ENCODE results near the gene GNL3. TPM values are rescaled to one million over a fixed set of nuclear protein-coding genes. Genes with fewer than 3 reads are reported as not detected.

Gene GNL3
- total and polyA plus RNA-seq, 2 donors (not counting 3 experiments of a cell fraction or from before 2014, with no cell fraction given): 27.8 to 109 TPM

DNA sequence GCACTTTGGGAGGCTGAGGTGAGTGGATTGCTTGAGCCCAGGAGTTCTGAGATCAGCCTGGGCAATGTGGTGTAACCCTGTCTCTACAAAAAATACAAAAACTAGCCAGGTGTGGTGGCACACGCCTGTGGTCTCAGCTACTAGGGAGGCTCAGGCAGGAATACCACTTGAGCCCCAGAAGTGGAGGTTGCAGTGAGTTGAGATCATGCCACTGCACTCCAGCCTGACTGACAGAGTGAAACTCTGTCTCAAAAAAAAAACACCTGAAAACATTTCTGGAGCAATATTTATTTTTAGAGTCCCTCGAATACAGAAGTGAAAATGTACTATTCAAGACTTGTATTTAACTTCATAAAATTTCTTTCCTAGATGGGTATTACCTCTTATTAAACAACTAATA, 24.7 kb downstream of the GNL3 start:
- Histone ChIP-seq H3K4me2 (ENCODE audit: insufficient read depth, low read length) (no peak overlapping the region), H3K9me3 (replicated peaks; ENCODE audit: control insufficient read depth, insufficient read depth, low read length) (no peaks in the 10 kb centered on the region), H3K27me3 (ENCODE audit: control insufficient read depth in 2 of 2, insufficient read depth in 2 of 2, low read length in 2 of 2) (no peaks in the 10 kb centered on the region), H3K79me2 (ENCODE audit: control insufficient read depth, insufficient read depth, low read length) (peaks cover 19% of the 10 kb centered on the region), H3K9me1 (replicated peaks; ENCODE audit: control insufficient read depth, extremely low read depth, insufficient read depth, low read length) (no peaks in the 10 kb centered on the region), H3K9ac (replicated peaks; ENCODE audit: extremely low read depth, insufficient read depth, low read length) (no peak overlapping the region), H3K27ac (ENCODE audit: insufficient read depth, low read depth, low read length) (no peak overlapping the region), H3K36me3 (ENCODE audit: control insufficient read depth in 2 of 2, extremely low read depth in 1 of 2, insufficient read depth in 2 of 2, low read length in 2 of 2) (peaks cover 2 to 10% of the 10 kb centered on the region in 2 experiments), H2AFZ (ENCODE audit: low read depth, low read length) (no peak overlapping the region), H4K20me1 (replicated peaks; ENCODE audit: control insufficient read depth, extremely low read depth, insufficient read depth, low read length) (no peaks in the 10 kb centered on the region), H3K4me3 (replicated peaks in 1 of 3; ENCODE audit: insufficient read depth in 1 of 3, low read depth in 1 of 3, low read length in 3 of 3) (no peak overlapping the region), H3K4me1 (ENCODE audit: control insufficient read depth, extremely low read depth, insufficient read depth, low read length) (peaks cover 11% of the 10 kb centered on the region)
- POLR2A ChIA-PET: no interaction called here
- no peak for DNase-seq (ENCODE audit: low read depth, low spot score)
- intact Hi-C loops (cut with micrococcal nuclease) (no loop called here), dilution Hi-C loops (cut with MboI; ENCODE audit: extremely low pct_ligation_motif_present, low sequenced_read_pairs) (no loop called here)
- TF ChIP-seq POLR2A (IDR thresholded peaks at IDR 0.05; ENCODE audit: low read depth, low read length) (no peak), GATA2 (IDR thresholded peaks at IDR 0.05; ENCODE audit: insufficient read depth, insufficient read length, low read depth, low read length) (no peak), JUN (IDR thresholded peaks at IDR 0.05; ENCODE audit: borderline replicate concordance, insufficient read depth, insufficient read length, low read depth) (no peak), POLR2AphosphoS5 (IDR thresholded peaks at IDR 0.05; ENCODE audit: insufficient read depth, low read depth, low read length) (no peak), MYC (IDR thresholded peaks at IDR 0.05; ENCODE audit: low read depth, low read length) (no peak)
- TF ChIP-seq, protein P1, sequence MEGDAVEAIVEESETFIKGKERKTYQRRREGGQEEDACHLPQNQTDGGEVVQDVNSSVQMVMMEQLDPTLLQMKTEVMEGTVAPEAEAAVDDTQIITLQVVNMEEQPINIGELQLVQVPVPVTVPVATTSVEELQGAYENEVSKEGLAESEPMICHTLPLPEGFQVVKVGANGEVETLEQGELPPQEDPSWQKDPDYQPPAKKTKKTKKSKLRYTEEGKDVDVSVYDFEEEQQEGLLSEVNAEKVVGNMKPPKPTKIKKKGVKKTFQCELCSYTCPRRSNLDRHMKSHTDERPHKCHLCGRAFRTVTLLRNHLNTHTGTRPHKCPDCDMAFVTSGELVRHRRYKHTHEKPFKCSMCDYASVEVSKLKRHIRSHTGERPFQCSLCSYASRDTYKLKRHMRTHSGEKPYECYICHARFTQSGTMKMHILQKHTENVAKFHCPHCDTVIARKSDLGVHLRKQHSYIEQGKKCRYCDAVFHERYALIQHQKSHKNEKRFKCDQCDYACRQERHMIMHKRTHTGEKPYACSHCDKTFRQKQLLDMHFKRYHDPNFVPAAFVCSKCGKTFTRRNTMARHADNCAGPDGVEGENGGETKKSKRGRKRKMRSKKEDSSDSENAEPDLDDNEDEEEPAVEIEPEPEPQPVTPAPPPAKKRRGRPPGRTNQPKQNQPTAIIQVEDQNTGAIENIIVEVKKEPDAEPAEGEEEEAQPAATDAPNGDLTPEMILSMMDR (IDR thresholded peaks at IDR 0.05; ENCODE audit: extremely low read depth in 1 of 2, insufficient read depth in 1 of 2, low read depth in 1 of 2, low read length in 2 of 2): no peak
- no peak for FAIRE-seq
- CTCF ChIA-PET: no interaction called here
- BruUV-seq (replicated peaks): no TSS peak

All from endothelial cell of umbilical vein (primary cell).